Measurements from ENCODE around the gene SKA1.

Gene SKA1

DNA sequence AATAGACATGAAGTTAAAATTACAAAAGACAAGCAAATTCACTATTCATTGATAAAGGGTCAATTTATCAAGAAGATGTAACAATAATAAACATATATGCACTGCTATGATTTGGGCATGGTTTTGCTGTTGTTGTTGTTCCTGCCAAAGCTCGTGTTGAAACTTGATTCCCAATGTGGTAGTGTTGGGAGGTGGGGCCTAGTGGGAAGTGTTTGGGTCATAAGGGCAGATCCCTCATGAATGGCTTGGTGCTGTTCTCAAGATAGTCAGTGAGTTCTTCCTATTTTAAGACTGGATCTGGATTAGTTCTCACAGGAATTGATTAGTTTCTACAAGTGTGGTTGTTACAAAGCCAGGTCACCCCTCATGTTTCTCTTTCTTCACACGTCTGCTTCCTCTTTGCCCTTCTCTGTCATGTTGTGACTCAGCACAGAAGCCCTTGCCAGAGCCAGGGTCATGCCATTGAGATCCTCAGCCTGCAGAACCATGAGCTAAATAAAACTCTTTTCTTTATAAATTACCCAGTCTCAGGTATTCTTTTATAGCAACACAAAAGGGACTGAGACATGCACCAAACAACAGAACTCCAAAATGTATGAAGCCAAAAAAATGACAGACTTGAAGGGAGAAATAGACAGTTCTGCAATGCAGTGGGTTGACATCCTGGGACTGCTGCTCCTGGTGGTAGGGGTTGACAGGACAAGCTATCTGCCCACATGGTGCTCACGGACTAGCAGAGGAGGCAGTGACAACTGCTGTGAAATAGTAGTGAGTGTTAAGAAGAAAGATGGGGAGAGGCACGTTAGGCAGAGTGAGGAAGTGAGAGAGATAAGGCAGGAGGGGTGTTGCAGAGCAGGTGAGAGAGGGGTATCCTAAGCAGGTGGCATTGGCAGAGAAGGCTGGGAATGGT, 18.6 kb upstream of the SKA1 start:
- no peak overlapping the region for H3K4me3 ChIP-seq (ENCODE audit: low read depth, low read length)
- TF ChIP-seq, protein P1, sequence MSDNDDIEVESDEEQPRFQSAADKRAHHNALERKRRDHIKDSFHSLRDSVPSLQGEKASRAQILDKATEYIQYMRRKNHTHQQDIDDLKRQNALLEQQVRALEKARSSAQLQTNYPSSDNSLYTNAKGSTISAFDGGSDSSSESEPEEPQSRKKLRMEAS (IDR thresholded peaks at IDR 0.05; ENCODE audit: low read depth, low read length): peak; percentile 5; the same call in 1 of the 2 replicates
- TF ChIP-seq, protein P2, sequence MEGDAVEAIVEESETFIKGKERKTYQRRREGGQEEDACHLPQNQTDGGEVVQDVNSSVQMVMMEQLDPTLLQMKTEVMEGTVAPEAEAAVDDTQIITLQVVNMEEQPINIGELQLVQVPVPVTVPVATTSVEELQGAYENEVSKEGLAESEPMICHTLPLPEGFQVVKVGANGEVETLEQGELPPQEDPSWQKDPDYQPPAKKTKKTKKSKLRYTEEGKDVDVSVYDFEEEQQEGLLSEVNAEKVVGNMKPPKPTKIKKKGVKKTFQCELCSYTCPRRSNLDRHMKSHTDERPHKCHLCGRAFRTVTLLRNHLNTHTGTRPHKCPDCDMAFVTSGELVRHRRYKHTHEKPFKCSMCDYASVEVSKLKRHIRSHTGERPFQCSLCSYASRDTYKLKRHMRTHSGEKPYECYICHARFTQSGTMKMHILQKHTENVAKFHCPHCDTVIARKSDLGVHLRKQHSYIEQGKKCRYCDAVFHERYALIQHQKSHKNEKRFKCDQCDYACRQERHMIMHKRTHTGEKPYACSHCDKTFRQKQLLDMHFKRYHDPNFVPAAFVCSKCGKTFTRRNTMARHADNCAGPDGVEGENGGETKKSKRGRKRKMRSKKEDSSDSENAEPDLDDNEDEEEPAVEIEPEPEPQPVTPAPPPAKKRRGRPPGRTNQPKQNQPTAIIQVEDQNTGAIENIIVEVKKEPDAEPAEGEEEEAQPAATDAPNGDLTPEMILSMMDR (IDR thresholded peaks at IDR 0.05; ENCODE audit: low read depth, low read length): peak; percentile 35
- TF ChIP-seq POLR2A (IDR thresholded peaks at IDR 0.05; ENCODE audit: extremely low read depth, insufficient read length) (no peak), MYC (IDR thresholded peaks at IDR 0.05; ENCODE audit: low read depth, low read length) (no peak)
- peak; percentile 77 for DNase-seq (ENCODE audit: low read depth)

DNA sequence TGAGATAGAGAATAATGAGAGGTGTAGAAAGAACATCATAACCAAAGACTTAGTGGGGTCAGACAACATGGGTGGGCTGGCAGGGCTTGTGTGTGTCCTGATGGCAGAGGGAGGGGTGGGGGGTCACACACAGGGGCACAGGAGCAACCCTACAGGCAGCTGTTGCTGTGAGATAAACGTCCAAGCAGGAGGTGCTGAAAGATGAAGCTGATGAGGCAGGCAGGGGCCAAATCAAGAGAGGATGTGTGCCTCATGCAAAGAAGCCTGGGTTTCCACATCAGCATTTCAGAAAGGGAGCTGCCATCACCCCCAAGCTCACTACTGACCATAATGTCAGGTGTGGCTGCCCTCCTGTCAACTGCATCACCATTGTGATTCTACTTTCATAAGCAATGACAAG, 16.0 kb upstream of the SKA1 start:
- DNase-seq (ENCODE audit: low read depth): no peak
- TF ChIP-seq, protein P1 (IDR thresholded peaks at IDR 0.05; ENCODE audit: low read depth, low read length): no peak
- no peak for TF ChIP-seq MYC (IDR thresholded peaks at IDR 0.05; ENCODE audit: low read depth, low read length)
- no peak for TF ChIP-seq POLR2A (IDR thresholded peaks at IDR 0.05; ENCODE audit: extremely low read depth, insufficient read length)
- TF ChIP-seq, protein P2 (IDR thresholded peaks at IDR 0.05; ENCODE audit: low read depth, low read length): no peak
- H3K4me3 ChIP-seq (ENCODE audit: low read depth, low read length): no peak overlapping the region

DNA sequence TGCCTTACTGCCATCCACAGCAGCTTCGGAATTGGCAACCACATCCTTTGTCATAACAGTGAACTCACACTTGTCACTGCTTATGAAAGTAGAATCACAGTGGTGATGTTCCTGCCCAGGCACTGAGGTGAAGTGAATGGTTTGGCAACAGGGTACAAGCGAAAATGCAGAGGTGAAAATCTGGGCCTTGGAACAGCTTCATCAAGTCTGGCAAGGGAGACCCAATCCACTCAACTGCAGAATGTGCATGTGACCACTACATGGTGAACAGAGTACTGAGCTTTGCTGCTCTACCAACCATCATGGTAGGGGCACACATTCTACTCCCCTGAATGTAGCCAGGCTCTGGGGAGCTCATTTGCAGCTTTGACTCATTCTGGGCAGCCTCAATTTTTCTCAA, 15.0 kb upstream of the SKA1 start:
- no peak for DNase-seq (ENCODE audit: low read depth)
- no peak overlapping the region for H3K4me3 ChIP-seq (ENCODE audit: low read depth, low read length)
- TF ChIP-seq, protein P2 (IDR thresholded peaks at IDR 0.05; ENCODE audit: low read depth, low read length): no peak
- TF ChIP-seq, protein P1 (IDR thresholded peaks at IDR 0.05; ENCODE audit: low read depth, low read length): no peak
- no peak for TF ChIP-seq MYC (IDR thresholded peaks at IDR 0.05; ENCODE audit: low read depth, low read length)
- TF ChIP-seq POLR2A (IDR thresholded peaks at IDR 0.05; ENCODE audit: extremely low read depth, insufficient read length): no peak

DNA sequence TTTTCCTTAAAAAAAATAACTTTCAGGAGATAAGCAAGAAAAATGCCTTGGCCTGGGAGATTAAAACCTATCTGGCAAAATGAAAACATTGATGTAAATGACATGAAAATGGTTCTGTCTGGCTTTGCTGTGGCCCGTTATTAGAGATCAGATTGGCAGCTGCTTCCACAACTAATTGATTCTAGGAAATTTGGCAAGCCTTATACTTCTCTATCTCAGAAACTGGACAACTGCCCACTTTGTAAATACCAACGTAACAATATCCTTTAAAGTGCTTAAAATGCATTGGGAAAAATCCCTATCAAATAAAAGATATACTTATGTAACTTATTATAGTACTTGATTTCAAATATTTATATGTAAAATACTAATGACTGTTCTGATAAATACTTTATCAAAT, 14.2 kb upstream of the SKA1 start:
- no peak overlapping the region for H3K4me3 ChIP-seq (ENCODE audit: low read depth, low read length)
- no peak for TF ChIP-seq MYC (IDR thresholded peaks at IDR 0.05; ENCODE audit: low read depth, low read length)
- TF ChIP-seq, protein P2 (IDR thresholded peaks at IDR 0.05; ENCODE audit: low read depth, low read length): no peak
- TF ChIP-seq, protein P1 (IDR thresholded peaks at IDR 0.05; ENCODE audit: low read depth, low read length): no peak
- TF ChIP-seq POLR2A (IDR thresholded peaks at IDR 0.05; ENCODE audit: extremely low read depth, insufficient read length): no peak
- DNase-seq (ENCODE audit: low read depth): no peak

DNA sequence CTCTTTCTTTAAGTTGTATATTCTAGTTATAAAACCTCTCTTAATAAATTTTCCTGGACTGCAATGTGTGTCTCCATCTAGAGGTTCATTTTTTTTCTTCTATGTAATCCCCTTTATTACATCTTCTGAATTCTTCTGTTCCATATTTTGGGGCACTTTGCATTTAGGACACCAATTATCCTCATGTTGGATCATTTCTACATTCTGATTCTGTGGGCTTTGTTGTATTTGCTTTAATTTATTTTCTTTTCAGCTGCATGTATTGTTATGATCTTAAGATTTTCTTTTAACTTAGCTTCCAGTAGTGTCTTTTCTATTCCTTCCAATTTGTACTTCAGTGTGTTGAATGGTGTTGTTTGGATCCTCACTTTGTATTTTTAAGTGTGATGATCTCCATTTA, 5.2 kb upstream of the SKA1 start:
- DNase-seq (ENCODE audit: low read depth): no peak
- TF ChIP-seq MYC (IDR thresholded peaks at IDR 0.05; ENCODE audit: low read depth, low read length) (no peak), POLR2A (IDR thresholded peaks at IDR 0.05; ENCODE audit: extremely low read depth, insufficient read length) (no peak)
- TF ChIP-seq, protein P1 (IDR thresholded peaks at IDR 0.05; ENCODE audit: low read depth, low read length): no peak
- TF ChIP-seq, protein P2 (IDR thresholded peaks at IDR 0.05; ENCODE audit: low read depth, low read length): no peak
- no peak overlapping the region for H3K4me3 ChIP-seq (ENCODE audit: low read depth, low read length)
